HepG2 (cell line): ENCODE results near the gene ARPC1B. TPM values are rescaled to one million over a fixed set of nuclear protein-coding genes. Genes with fewer than 3 reads are reported as not detected.

ENCODE experiments used
- AGO2 ChIP-seq: fragments of 200-400 bp; formaldehyde crosslinking; optimal IDR thresholded peaks from 2 replicates; pipeline ENCODE3; 2017; ENCODE audit warnings: mild to moderate bottlenecking, low read depth, low read length, moderate library complexity
- ARNT2 ChIP-seq: sonication (generic); formaldehyde crosslinking; IDR thresholded peaks from 2 replicates; pipeline ENCODE4 v1.8.0; 2022; ENCODE audit warnings: mild to moderate bottlenecking, low read depth, missing genetic modification reagents, moderate library complexity
- ELF3 ChIP-seq: IDR thresholded peaks from 2 replicates; pipeline ENCODE4 v1.6.1; 2016; ENCODE audit warnings: missing genetic modification reagents, missing compliant biosample characterization
- FOXO1 ChIP-seq: sonication (generic); formaldehyde crosslinking; IDR thresholded peaks from 2 replicates; pipeline ENCODE4 v1.4.0; 2020; ENCODE audit warnings: missing genetic modification reagents
- HNF4G ChIP-seq, 2 experiments: sonication (generic) in 1 of 2; formaldehyde crosslinking in 1 of 2; IDR thresholded peaks; 2 replicates each; pipeline versions ENCODE4 v1.4.0 to v1.6.1; 2011 to 2020; ENCODE audit warnings: borderline replicate concordance in 2 of 2, low read depth in 2 of 2, mild to moderate bottlenecking in 2 of 2, low read length in 1 of 2, missing genetic modification reagents in 1 of 2, moderate library complexity in 1 of 2
- PITX1 ChIP-seq: sonication (generic); formaldehyde crosslinking; IDR thresholded peaks from 2 replicates; pipeline ENCODE4 v1.5.1; 2020; ENCODE audit warnings: mild to moderate bottlenecking, missing genetic modification reagents
- SOX6 ChIP-seq, 2 experiments: fragments of 450-650 bp in 1 of 2; sonication (generic) in 1 of 2; formaldehyde crosslinking in 1 of 2; IDR thresholded peaks; 2 replicates each; pipeline versions ENCODE4 v1.4.0 to v1.6.1; 2017 to 2020; ENCODE audit warnings: antibody characterized with exemption in 1 of 2, mild to moderate bottlenecking in 1 of 2, missing genetic modification reagents in 1 of 2
- ZBTB38 ChIP-seq: sonication (generic); formaldehyde crosslinking; IDR thresholded peaks from 2 replicates; pipeline ENCODE4 v1.5.1; 2020; ENCODE audit warnings: mild to moderate bottlenecking, missing genetic modification reagents
- ZFX ChIP-seq: sonication (generic); formaldehyde crosslinking; IDR thresholded peaks from 2 replicates; pipeline ENCODE4 v1.4.0; 2020; ENCODE audit warnings: mild to moderate bottlenecking, low read depth, missing genetic modification reagents, moderate library complexity
- ZNF619 ChIP-seq: sonication (generic); formaldehyde crosslinking; IDR thresholded peaks from 2 replicates; pipeline ENCODE4 v1.4.0; 2020; ENCODE audit warnings: mild to moderate bottlenecking, missing genetic modification reagents
- ZNF629 ChIP-seq: sonication (generic); formaldehyde crosslinking; conservative IDR thresholded peaks from 2 replicates; pipeline ENCODE4 v1.5.0; 2020; ENCODE audit warnings: missing genetic modification reagents
- ZSCAN22 ChIP-seq: sonication (generic); formaldehyde crosslinking; IDR thresholded peaks from 2 replicates; pipeline ENCODE4 v1.4.0; 2020; ENCODE audit warnings: mild to moderate bottlenecking, missing genetic modification reagents
- ZSCAN31 ChIP-seq: sonication (generic); formaldehyde crosslinking; IDR thresholded peaks from 2 replicates; pipeline ENCODE4 v1.5.0; 2020; ENCODE audit warnings: low read depth, mild to moderate bottlenecking, missing genetic modification reagents
- polyA plus RNA-seq, 8 experiments: library from polyadenylated mRNA; depleted of rRNA in 3 of 8; stranded (reverse) in 7 of 8; unstranded in 1 of 8; fragments of >200 nt; fragmentation: Illumina TruSeq in 4 of 8; extraction: Trizol in 4 of 8; gene quantifications; 2 replicates each; pipeline versions ENCODE4 v1.2.1 to v1.2.3, GENCODE V29; 2011 to 2016; ENCODE audit warnings: low read depth in 4 of 8, missing spikeins in 1 of 8, mixed read lengths in 1 of 8; ENCODE audit not compliant: insufficient read depth in 1 of 8
- total RNA-seq, 5 experiments: library from RNA; depleted of rRNA; stranded (reverse); fragments of >200 nt; fragmentation: Illumina TruSeq; extraction: Trizol; gene quantifications; 2 replicates each; pipeline ENCODE4 v1.2.3, GENCODE V29; 2016; ENCODE audit warnings: low read depth in 1 of 5
- TF ChIP-seq, protein P1 (sequence below): sonication (generic); formaldehyde crosslinking; conservative IDR thresholded peaks from 2 replicates; pipeline ENCODE4 v1.8.0; 2022; ENCODE audit warnings: low read depth, missing genetic modification reagents
- TF ChIP-seq, protein P2 (sequence below): sonication (generic); formaldehyde crosslinking; IDR thresholded peaks from 2 replicates; pipeline ENCODE4 v1.4.0; 2020; ENCODE audit warnings: missing genetic modification reagents
- TF ChIP-seq, protein P3 (sequence below): sonication (generic); formaldehyde crosslinking; IDR thresholded peaks from 2 replicates; pipeline ENCODE4 v1.4.0; 2020; ENCODE audit warnings: missing genetic modification reagents
- TF ChIP-seq, protein P4 (sequence below): sonication (generic); formaldehyde crosslinking; IDR thresholded peaks from 2 replicates; pipeline ENCODE4 v1.9.0; 2022; ENCODE audit warnings: low read depth, missing genetic modification reagents
- TF ChIP-seq, protein P5 (sequence below): sonication (generic); formaldehyde crosslinking; IDR thresholded peaks from 2 replicates; pipeline ENCODE4 v1.4.0; 2020; ENCODE audit warnings: missing genetic modification reagents, borderline replicate concordance

The ARPC1B gene
- total and polyA plus RNA-seq, 2 of the 13 experiments (the other 11 are each of a cell fraction or from before 2014, with no cell fraction given): 72.9 to 89.1 TPM

DNA sequence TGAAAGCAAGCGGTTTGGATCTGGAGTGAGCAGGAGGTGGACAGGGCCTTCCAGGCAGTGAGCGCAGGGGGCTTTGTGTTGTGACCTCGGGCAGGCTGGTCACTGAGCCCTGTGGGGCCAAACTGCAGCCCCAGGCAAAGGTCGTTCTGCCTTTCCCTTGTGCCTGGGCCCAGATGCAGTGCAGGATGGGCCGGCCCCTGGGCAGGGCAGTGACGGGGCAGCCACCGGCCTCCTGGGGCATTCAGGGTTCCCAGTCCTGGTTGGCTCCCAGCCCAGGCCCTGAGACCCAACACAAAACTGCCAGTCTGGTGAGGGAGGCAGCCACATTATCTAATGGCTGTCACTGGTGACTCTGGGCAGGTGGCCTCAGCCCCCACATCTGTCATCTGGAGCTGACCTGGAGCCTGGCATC, 7.1 kb downstream of the ARPC1B start (continued):
- TF ChIP-seq, protein P1, sequence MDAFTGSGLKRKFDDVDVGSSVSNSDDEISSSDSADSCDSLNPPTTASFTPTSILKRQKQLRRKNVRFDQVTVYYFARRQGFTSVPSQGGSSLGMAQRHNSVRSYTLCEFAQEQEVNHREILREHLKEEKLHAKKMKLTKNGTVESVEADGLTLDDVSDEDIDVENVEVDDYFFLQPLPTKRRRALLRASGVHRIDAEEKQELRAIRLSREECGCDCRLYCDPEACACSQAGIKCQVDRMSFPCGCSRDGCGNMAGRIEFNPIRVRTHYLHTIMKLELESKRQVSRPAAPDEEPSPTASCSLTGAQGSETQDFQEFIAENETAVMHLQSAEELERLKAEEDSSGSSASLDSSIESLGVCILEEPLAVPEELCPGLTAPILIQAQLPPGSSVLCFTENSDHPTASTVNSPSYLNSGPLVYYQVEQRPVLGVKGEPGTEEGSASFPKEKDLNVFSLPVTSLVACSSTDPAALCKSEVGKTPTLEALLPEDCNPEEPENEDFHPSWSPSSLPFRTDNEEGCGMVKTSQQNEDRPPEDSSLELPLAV (CRISPR knock-in tag): no peak
- TF ChIP-seq ZNF619 (CRISPR knock-in tag): 0 out of 2 replicates have a peak, but pooled peaks have one; percentile 4
- TF ChIP-seq ZFX (CRISPR knock-in tag): peak; percentile 60
- TF ChIP-seq ELF3 (CRISPR knock-in tag): peak; percentile 52
- TF ChIP-seq HNF4G (IDR thresholded peaks at IDR 0.05; ENCODE audit: borderline replicate concordance, low read depth, low read length): peak; percentile 90
- 0 out of 2 replicates have a peak, but pooled peaks have one; percentile 13 for TF ChIP-seq HNF4G (CRISPR knock-in tag; IDR thresholded peaks at IDR 0.05; ENCODE audit: borderline replicate concordance, low read depth)
- TF ChIP-seq, protein P2, sequence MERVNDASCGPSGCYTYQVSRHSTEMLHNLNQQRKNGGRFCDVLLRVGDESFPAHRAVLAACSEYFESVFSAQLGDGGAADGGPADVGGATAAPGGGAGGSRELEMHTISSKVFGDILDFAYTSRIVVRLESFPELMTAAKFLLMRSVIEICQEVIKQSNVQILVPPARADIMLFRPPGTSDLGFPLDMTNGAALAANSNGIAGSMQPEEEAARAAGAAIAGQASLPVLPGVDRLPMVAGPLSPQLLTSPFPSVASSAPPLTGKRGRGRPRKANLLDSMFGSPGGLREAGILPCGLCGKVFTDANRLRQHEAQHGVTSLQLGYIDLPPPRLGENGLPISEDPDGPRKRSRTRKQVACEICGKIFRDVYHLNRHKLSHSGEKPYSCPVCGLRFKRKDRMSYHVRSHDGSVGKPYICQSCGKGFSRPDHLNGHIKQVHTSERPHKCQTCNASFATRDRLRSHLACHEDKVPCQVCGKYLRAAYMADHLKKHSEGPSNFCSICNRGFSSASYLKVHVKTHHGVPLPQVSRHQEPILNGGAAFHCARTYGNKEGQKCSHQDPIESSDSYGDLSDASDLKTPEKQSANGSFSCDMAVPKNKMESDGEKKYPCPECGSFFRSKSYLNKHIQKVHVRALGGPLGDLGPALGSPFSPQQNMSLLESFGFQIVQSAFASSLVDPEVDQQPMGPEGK (CRISPR knock-in tag): peak; percentile 86
- peak; percentile 60 for TF ChIP-seq AGO2
- TF ChIP-seq SOX6 (IDR thresholded peaks at IDR 0.05): no peak
- TF ChIP-seq SOX6 (CRISPR knock-in tag; IDR thresholded peaks at IDR 0.05): 0 out of 2 replicates have a peak, but pooled peaks have one; percentile 12
- TF ChIP-seq, protein P3, sequence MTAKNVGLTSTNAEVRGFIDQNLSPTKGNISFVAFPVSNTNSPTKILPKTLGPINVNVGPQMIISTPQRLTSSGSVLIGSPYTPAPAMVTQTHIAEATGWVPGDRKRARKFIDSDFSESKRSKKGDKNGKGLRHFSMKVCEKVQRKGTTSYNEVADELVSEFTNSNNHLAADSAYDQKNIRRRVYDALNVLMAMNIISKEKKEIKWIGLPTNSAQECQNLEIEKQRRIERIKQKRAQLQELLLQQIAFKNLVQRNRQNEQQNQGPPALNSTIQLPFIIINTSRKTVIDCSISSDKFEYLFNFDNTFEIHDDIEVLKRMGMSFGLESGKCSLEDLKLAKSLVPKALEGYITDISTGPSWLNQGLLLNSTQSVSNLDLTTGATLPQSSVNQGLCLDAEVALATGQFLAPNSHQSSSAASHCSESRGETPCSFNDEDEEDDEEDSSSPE: peak; percentile 25; the same call in 1 of the 2 replicates
- peak; percentile 64; the same call in 1 of the 2 replicates for TF ChIP-seq PITX1 (CRISPR knock-in tag)
- TF ChIP-seq FOXO1: 0 out of 2 replicates have a peak, but pooled peaks have one; percentile 28
- TF ChIP-seq ZBTB38 (CRISPR knock-in tag): 0 out of 2 replicates have a peak, but pooled peaks have one; percentile 10
- peak; percentile 97 for TF ChIP-seq ZSCAN22
- TF ChIP-seq ARNT2 (CRISPR knock-in tag): no peak
- TF ChIP-seq ZSCAN31 (CRISPR knock-in tag): 0 out of 2 replicates have a peak, but pooled peaks have one; percentile 30
- TF ChIP-seq, protein P4, sequence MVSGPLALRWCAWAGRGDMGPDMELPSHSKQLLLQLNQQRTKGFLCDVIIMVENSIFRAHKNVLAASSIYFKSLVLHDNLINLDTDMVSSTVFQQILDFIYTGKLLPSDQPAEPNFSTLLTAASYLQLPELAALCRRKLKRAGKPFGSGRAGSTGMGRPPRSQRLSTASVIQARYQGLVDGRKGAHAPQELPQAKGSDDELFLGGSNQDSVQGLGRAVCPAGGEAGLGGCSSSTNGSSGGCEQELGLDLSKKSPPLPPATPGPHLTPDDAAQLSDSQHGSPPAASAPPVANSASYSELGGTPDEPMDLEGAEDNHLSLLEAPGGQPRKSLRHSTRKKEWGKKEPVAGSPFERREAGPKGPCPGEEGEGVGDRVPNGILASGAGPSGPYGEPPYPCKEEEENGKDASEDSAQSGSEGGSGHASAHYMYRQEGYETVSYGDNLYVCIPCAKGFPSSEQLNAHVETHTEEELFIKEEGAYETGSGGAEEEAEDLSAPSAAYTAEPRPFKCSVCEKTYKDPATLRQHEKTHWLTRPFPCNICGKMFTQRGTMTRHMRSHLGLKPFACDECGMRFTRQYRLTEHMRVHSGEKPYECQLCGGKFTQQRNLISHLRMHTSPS: peak; percentile 58
- TF ChIP-seq ZNF629 (CRISPR knock-in tag): 0 out of 2 replicates have a peak, but pooled peaks have one; percentile 29
- TF ChIP-seq, protein P5, sequence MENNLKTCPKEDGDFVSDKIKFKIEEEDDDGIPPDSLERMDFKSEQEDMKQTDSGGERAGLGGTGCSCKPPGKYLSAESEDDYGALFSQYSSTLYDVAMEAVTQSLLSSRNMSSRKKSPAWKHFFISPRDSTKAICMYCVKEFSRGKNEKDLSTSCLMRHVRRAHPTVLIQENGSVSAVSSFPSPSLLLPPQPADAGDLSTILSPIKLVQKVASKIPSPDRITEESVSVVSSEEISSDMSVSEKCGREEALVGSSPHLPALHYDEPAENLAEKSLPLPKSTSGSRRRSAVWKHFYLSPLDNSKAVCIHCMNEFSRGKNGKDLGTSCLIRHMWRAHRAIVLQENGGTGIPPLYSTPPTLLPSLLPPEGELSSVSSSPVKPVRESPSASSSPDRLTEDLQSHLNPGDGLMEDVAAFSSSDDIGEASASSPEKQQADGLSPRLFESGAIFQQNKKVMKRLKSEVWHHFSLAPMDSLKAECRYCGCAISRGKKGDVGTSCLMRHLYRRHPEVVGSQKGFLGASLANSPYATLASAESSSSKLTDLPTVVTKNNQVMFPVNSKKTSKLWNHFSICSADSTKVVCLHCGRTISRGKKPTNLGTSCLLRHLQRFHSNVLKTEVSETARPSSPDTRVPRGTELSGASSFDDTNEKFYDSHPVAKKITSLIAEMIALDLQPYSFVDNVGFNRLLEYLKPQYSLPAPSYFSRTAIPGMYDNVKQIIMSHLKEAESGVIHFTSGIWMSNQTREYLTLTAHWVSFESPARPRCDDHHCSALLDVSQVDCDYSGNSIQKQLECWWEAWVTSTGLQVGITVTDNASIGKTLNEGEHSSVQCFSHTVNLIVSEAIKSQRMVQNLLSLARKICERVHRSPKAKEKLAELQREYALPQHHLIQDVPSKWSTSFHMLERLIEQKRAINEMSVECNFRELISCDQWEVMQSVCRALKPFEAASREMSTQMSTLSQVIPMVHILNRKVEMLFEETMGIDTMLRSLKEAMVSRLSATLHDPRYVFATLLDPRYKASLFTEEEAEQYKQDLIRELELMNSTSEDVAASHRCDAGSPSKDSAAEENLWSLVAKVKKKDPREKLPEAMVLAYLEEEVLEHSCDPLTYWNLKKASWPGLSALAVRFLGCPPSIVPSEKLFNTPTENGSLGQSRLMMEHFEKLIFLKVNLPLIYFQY (CRISPR knock-in tag): peak; percentile 80; the same call in 1 of the 2 replicates
